ENCODE data around the gene TSPYL1. TPM values are rescaled to one million over a fixed set of nuclear protein-coding genes. Genes with fewer than 3 reads are reported as not detected.

Gene TSPYL1
- total RNA-seq, 1 experiment from 2014 or later: 68.6 TPM

DNA sequence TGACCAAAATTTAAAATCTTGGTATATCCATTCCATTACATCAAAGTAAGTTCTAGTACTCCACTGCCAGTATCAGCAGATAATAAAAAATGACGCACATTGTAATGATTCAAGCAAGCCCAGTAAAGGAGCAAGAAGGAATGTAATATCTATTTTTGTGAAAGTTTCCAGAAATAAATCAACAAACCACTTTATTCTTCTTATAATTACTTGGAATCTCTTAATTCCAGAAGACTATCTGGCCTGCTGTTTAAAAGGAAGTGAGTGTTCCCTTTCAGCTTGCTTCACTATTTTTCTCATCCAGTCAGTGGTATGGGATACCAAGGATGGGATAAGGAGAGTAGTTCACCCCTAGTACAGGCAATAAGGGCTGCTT, 48.8 kb upstream of the TSPYL1 start:
- ATAC-seq: no peak
- ChIA-PET CTCF (no interaction called here), POLR2A (no interaction called here)
- Mint-ChIP-seq H3K27me3 (ENCODE audit: low read depth) (no peaks in the 10 kb centered on the region), H3K4me1 (peaks cover 61% of the 10 kb centered on the region), H3K36me3 (peaks cover 13% of the 10 kb centered on the region), H3K9me3 (peaks cover 15% of the 10 kb centered on the region), H3K27ac (peak overlapping the region; percentile 90), H3K4me3 (peak overlapping the region; percentile 29)
- no peak for DNase-seq (ENCODE audit: low spot score)
- TF ChIP-seq, protein P1, sequence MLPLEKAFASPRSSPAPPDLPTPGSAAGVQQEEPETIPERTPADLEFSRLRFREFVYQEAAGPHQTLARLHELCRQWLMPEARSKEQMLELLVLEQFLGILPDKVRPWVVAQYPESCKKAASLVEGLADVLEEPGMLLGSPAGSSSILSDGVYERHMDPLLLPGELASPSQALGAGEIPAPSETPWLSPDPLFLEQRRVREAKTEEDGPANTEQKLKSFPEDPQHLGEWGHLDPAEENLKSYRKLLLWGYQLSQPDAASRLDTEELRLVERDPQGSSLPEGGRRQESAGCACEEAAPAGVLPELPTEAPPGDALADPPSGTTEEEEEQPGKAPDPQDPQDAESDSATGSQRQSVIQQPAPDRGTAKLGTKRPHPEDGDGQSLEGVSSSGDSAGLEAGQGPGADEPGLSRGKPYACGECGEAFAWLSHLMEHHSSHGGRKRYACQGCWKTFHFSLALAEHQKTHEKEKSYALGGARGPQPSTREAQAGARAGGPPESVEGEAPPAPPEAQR (CRISPR knock-in tag; IDR thresholded peaks at IDR 0.05): no peak
- no peak for TF ChIP-seq SP1 (CRISPR knock-in tag; conservative IDR thresholded peaks at IDR 0.05)
- TF ChIP-seq SMAD3 (CRISPR knock-in tag; IDR thresholded peaks at IDR 0.05; ENCODE audit: borderline replicate concordance): no peak
- no peak for TF ChIP-seq ZNF232 (CRISPR knock-in tag; IDR thresholded peaks at IDR 0.05)
- TF ChIP-seq, protein P2, sequence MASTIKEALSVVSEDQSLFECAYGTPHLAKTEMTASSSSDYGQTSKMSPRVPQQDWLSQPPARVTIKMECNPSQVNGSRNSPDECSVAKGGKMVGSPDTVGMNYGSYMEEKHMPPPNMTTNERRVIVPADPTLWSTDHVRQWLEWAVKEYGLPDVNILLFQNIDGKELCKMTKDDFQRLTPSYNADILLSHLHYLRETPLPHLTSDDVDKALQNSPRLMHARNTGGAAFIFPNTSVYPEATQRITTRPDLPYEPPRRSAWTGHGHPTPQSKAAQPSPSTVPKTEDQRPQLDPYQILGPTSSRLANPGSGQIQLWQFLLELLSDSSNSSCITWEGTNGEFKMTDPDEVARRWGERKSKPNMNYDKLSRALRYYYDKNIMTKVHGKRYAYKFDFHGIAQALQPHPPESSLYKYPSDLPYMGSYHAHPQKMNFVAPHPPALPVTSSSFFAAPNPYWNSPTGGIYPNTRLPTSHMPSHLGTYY (CRISPR knock-in tag; IDR thresholded peaks at IDR 0.05): no peak
- no peak for TF ChIP-seq RORB (CRISPR knock-in tag; IDR thresholded peaks at IDR 0.05)
- TF ChIP-seq, protein P3, sequence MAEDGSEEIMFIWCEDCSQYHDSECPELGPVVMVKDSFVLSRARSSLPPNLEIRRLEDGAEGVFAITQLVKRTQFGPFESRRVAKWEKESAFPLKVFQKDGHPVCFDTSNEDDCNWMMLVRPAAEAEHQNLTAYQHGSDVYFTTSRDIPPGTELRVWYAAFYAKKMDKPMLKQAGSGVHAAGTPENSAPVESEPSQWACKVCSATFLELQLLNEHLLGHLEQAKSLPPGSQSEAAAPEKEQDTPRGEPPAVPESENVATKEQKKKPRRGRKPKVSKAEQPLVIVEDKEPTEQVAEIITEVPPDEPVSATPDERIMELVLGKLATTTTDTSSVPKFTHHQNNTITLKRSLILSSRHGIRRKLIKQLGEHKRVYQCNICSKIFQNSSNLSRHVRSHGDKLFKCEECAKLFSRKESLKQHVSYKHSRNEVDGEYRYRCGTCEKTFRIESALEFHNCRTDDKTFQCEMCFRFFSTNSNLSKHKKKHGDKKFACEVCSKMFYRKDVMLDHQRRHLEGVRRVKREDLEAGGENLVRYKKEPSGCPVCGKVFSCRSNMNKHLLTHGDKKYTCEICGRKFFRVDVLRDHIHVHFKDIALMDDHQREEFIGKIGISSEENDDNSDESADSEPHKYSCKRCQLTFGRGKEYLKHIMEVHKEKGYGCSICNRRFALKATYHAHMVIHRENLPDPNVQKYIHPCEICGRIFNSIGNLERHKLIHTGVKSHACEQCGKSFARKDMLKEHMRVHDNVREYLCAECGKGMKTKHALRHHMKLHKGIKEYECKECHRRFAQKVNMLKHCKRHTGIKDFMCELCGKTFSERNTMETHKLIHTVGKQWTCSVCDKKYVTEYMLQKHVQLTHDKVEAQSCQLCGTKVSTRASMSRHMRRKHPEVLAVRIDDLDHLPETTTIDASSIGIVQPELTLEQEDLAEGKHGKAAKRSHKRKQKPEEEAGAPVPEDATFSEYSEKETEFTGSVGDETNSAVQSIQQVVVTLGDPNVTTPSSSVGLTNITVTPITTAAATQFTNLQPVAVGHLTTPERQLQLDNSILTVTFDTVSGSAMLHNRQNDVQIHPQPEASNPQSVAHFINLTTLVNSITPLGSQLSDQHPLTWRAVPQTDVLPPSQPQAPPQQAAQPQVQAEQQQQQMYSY (CRISPR knock-in tag; IDR thresholded peaks at IDR 0.05): no peak
- TF ChIP-seq, protein P4, sequence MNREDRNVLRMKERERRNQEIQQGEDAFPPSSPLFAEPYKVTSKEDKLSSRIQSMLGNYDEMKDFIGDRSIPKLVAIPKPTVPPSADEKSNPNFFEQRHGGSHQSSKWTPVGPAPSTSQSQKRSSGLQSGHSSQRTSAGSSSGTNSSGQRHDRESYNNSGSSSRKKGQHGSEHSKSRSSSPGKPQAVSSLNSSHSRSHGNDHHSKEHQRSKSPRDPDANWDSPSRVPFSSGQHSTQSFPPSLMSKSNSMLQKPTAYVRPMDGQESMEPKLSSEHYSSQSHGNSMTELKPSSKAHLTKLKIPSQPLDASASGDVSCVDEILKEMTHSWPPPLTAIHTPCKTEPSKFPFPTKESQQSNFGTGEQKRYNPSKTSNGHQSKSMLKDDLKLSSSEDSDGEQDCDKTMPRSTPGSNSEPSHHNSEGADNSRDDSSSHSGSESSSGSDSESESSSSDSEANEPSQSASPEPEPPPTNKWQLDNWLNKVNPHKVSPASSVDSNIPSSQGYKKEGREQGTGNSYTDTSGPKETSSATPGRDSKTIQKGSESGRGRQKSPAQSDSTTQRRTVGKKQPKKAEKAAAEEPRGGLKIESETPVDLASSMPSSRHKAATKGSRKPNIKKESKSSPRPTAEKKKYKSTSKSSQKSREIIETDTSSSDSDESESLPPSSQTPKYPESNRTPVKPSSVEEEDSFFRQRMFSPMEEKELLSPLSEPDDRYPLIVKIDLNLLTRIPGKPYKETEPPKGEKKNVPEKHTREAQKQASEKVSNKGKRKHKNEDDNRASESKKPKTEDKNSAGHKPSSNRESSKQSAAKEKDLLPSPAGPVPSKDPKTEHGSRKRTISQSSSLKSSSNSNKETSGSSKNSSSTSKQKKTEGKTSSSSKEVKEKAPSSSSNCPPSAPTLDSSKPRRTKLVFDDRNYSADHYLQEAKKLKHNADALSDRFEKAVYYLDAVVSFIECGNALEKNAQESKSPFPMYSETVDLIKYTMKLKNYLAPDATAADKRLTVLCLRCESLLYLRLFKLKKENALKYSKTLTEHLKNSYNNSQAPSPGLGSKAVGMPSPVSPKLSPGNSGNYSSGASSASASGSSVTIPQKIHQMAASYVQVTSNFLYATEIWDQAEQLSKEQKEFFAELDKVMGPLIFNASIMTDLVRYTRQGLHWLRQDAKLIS (CRISPR knock-in tag; IDR thresholded peaks at IDR 0.05; ENCODE audit: borderline replicate concordance): no peak
- no peak for TF ChIP-seq TCF7 (CRISPR knock-in tag; IDR thresholded peaks at IDR 0.05; ENCODE audit: low read depth)
- TF ChIP-seq HMGA2 (CRISPR knock-in tag; IDR thresholded peaks at IDR 0.05): no peak
- TF ChIP-seq FOXP1 (CRISPR knock-in tag; IDR thresholded peaks at IDR 0.05; ENCODE audit: borderline replicate concordance): no peak
- TF ChIP-seq, protein P5, sequence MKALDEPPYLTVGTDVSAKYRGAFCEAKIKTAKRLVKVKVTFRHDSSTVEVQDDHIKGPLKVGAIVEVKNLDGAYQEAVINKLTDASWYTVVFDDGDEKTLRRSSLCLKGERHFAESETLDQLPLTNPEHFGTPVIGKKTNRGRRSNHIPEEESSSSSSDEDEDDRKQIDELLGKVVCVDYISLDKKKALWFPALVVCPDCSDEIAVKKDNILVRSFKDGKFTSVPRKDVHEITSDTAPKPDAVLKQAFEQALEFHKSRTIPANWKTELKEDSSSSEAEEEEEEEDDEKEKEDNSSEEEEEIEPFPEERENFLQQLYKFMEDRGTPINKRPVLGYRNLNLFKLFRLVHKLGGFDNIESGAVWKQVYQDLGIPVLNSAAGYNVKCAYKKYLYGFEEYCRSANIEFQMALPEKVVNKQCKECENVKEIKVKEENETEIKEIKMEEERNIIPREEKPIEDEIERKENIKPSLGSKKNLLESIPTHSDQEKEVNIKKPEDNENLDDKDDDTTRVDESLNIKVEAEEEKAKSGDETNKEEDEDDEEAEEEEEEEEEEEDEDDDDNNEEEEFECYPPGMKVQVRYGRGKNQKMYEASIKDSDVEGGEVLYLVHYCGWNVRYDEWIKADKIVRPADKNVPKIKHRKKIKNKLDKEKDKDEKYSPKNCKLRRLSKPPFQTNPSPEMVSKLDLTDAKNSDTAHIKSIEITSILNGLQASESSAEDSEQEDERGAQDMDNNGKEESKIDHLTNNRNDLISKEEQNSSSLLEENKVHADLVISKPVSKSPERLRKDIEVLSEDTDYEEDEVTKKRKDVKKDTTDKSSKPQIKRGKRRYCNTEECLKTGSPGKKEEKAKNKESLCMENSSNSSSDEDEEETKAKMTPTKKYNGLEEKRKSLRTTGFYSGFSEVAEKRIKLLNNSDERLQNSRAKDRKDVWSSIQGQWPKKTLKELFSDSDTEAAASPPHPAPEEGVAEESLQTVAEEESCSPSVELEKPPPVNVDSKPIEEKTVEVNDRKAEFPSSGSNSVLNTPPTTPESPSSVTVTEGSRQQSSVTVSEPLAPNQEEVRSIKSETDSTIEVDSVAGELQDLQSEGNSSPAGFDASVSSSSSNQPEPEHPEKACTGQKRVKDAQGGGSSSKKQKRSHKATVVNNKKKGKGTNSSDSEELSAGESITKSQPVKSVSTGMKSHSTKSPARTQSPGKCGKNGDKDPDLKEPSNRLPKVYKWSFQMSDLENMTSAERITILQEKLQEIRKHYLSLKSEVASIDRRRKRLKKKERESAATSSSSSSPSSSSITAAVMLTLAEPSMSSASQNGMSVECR (CRISPR knock-in tag; IDR thresholded peaks at IDR 0.05; ENCODE audit: borderline replicate concordance): no peak
